ENCODE measurements around the gene CD247.

GRCh38 chr1:167400359-167400953, 117.9 kb downstream of the CD247 start:
- no peak for TF ChIP-seq CTCF (IDR thresholded peaks at IDR 0.05)
- no peak for TF ChIP-seq POLR2A (IDR thresholded peaks at IDR 0.05)

Measured in testis (tissue), 2 donors.